Measurements from ENCODE around the gene RPS27A.

GRCh38 chr2:55200416-55200815 lies 32.1 kb upstream of the RPS27A start:
- TF ChIP-seq CTCF (IDR thresholded peaks at IDR 0.05) = no peak
- no peak for TF ChIP-seq POLR2A (IDR thresholded peaks at IDR 0.05)
- no peak for TF ChIP-seq EP300 (IDR thresholded peaks at IDR 0.05)

Data from ovary (tissue), 3 donors.